Stimulated activated CD8-positive, alpha-beta memory T cell treated with anti-CD3 and anti-CD28 coated beads, Interleukin-4, amount 100 ng/mL, for 48 hours (primary cell): ENCODE data around the gene ANO7.

ENCODE experiments used
- DNase-seq: peaks from one replicate; pipeline ENCODE4 v3.0.0-alpha.2; 2020

ANO7 gene

GRCh38 chr2:241258505-241259280 is 70.2 kb downstream of the ANO7 start:
- DNase-seq = no peak

GRCh38 chr2:241260911-241261310 is 72.4 kb downstream of the ANO7 start:
- peak; percentile 10 for DNase-seq

- peak; percentile 13 for DNase-seq
Measured at GRCh38 chr2:241261628-241262027, 73.2 kb downstream of the ANO7 start.

GRCh38 chr2:241263061-241263460 is 74.6 kb downstream of the ANO7 start:
- peak; percentile 14 for DNase-seq

- no peak for DNase-seq
Measured at GRCh38 chr2:241265506-241265905, 77.0 kb downstream of the ANO7 start.

- DNase-seq = no peak
Measured at GRCh38 chr2:241267249-241268067, 79.0 kb downstream of the ANO7 start.

- DNase-seq = no peak
Measured at GRCh38 chr2:241268306-241268705, 79.8 kb downstream of the ANO7 start.

GRCh38 chr2:241268716-241269445 is 80.4 kb downstream of the ANO7 start:
- DNase-seq = no peak

- no peak for DNase-seq
Measured at GRCh38 chr2:241269707-241270520, 81.4 kb downstream of the ANO7 start.

- no peak for DNase-seq
Measured at GRCh38 chr2:241270531-241270930, 82.1 kb downstream of the ANO7 start.

- DNase-seq = peak; percentile 74
Measured at GRCh38 chr2:241271706-241272302, 83.3 kb downstream of the ANO7 start.

GRCh38 chr2:241272303-241273209 is 84.1 kb downstream of the ANO7 start:
- DNase-seq = peak; percentile 77

GRCh38 chr2:241273210-241274020 is 84.9 kb downstream of the ANO7 start:
- no peak for DNase-seq

GRCh38 chr2:241274127-241274526 is 85.7 kb downstream of the ANO7 start:
- DNase-seq = no peak
